H1 (cell line): ENCODE measurements around the gene NEU4. TPM values are rescaled to one million over a fixed set of nuclear protein-coding genes. Genes with fewer than 3 reads are reported as not detected.

Experiments
- CTCF ChIA-PET: fragments of 300-600 bp; sonication (Branson Sonifier 250); formaldehyde crosslinking; loops from one replicate; lab custom pipeline; 2021; ENCODE audit not compliant: partially characterized antibody; lab: Charles Lee
- POLR2A ChIA-PET: fragments of 300-600 bp; sonication (Branson Sonifier 250); formaldehyde crosslinking; loops from one replicate; lab custom pipeline; 2021; ENCODE audit warnings: inconsistent platforms; ENCODE audit not compliant: partially characterized antibody; lab: Charles Lee
- DNase-seq, 2 experiments: peaks; one replicate each; pipeline versions ENCODE4 v3.0.0 to v3.0.0-alpha.2; 2010 to 2022; ENCODE audit warnings: low spot score in 2 of 2, low read depth in 1 of 2, mixed read lengths in 1 of 2
- FAIRE-seq: peaks from 2 replicates; lab custom pipeline; 2011; peaks lifted over from hg19 to GRCh38; lab: Jason Lieb, UNC
- H2AFZ ChIP-seq: 2 replicates; pipeline ENCODE4 v1.8.1; 2012; ENCODE audit warnings: low read length, inconsistent platforms
- H2AK5ac ChIP-seq: 2 replicates; pipeline ENCODE4 v1.6.1; 2013; ENCODE audit warnings: low read depth, low read length
- H2BK120ac ChIP-seq: replicated peaks from 2 replicates; pipeline ENCODE3; 2013; ENCODE audit warnings: low read depth, low read length, inconsistent platforms
- H2BK12ac ChIP-seq: 2 replicates; pipeline ENCODE4 v1.6.1; 2013; ENCODE audit warnings: low read depth, low read length
- H2BK15ac ChIP-seq: 2 replicates; pipeline ENCODE4 v1.6.1; 2013; ENCODE audit warnings: low read length
- H2BK20ac ChIP-seq: 2 replicates; pipeline ENCODE4 v1.6.1; 2013; ENCODE audit warnings: low read length
- H2BK5ac ChIP-seq: 2 replicates; pipeline ENCODE4 v1.6.1; 2013; ENCODE audit warnings: low read depth, low read length
- H3K14ac ChIP-seq: 2 replicates; pipeline ENCODE4 v1.6.1; 2013; ENCODE audit warnings: inconsistent platforms; ENCODE audit not compliant: insufficient read length
- H3K18ac ChIP-seq: 2 replicates; pipeline ENCODE4 v1.6.1; 2013; ENCODE audit warnings: low read length; ENCODE audit errors: extremely low read depth
- H3K23ac ChIP-seq: 2 replicates; pipeline ENCODE4 v1.6.1; 2013; ENCODE audit warnings: inconsistent platforms; ENCODE audit not compliant: insufficient read length
- H3K23me2 ChIP-seq: 2 replicates; pipeline ENCODE4 v1.6.1; 2013; ENCODE audit warnings: low read depth, low read length
- H3K27ac ChIP-seq: 2 replicates; pipeline ENCODE4 v1.6.1; 2011; ENCODE audit warnings: low read depth, low read length, inconsistent platforms
- H3K27me3 ChIP-seq, 4 experiments: replicated peaks in 1 of 4; 1 replicate in 1 of 4; 2 replicates in 3 of 4; pipeline versions ENCODE4 v1.6.1 to v1.8.1; 2011 to 2013; ENCODE audit warnings: low read length in 3 of 4, mild to moderate bottlenecking in 3 of 4, inconsistent platforms in 2 of 4, mixed read lengths in 2 of 4, moderate library complexity in 1 of 4; ENCODE audit not compliant: control insufficient read depth in 3 of 4, insufficient read depth in 3 of 4; ENCODE audit errors: extremely low read depth in 1 of 4
- H3K36me3 ChIP-seq, 4 experiments: 2 replicates each; pipeline versions ENCODE4 v1.6.1 to v1.8.1; 2011 to 2013; ENCODE audit warnings: mild to moderate bottlenecking in 4 of 4, low read length in 3 of 4, moderate library complexity in 2 of 4, control low read depth in 1 of 4, inconsistent platforms in 1 of 4; ENCODE audit not compliant: insufficient read depth in 4 of 4, control insufficient read depth in 2 of 4
- H3K4ac ChIP-seq: replicated peaks from 2 replicates; pipeline ENCODE3; 2013; ENCODE audit warnings: low read length, low read depth, mixed read lengths, inconsistent platforms; ENCODE audit not compliant: insufficient read length
- H3K4me1 ChIP-seq, 4 experiments: replicated peaks in 1 of 4; 1 replicate in 1 of 4; 2 replicates in 3 of 4; pipeline versions ENCODE4 v1.6.1 to v1.8.1; 2011 to 2013; ENCODE audit warnings: low read length in 3 of 4, inconsistent platforms in 2 of 4, mixed read lengths in 1 of 4; ENCODE audit not compliant: insufficient read depth in 4 of 4, control insufficient read depth in 3 of 4
- H3K4me2 ChIP-seq, 2 experiments: 2 replicates each; pipeline versions ENCODE4 v1.6.1 to v1.8.1; 2011 to 2013; ENCODE audit warnings: low read depth in 2 of 2, low read length in 2 of 2, control low read depth in 1 of 2, inconsistent platforms in 1 of 2, mild to moderate bottlenecking in 1 of 2; ENCODE audit not compliant: insufficient read depth in 1 of 2
- H3K4me3 ChIP-seq, 4 experiments: fragments of 200-600, 300-600 bp in 1 of 4; sonication (generic), shearing (Covaris generic), sonication (Bioruptor Twin) in 1 of 4; 2 replicates each; pipeline versions ENCODE4 v1.5.1 to v1.8.1; 2011 to 2016; ENCODE audit warnings: low read length in 4 of 4, low read depth in 3 of 4, control low read depth in 2 of 4, inconsistent platforms in 2 of 4, mild to moderate bottlenecking in 2 of 4, mixed read lengths in 1 of 4, moderate library complexity in 1 of 4; ENCODE audit not compliant: insufficient read depth in 2 of 4; ENCODE audit errors: extremely low read depth in 1 of 4
- H3K56ac ChIP-seq: replicated peaks from 2 replicates; pipeline ENCODE3; 2013; ENCODE audit warnings: low read depth, mild to moderate bottlenecking, mixed read lengths, low read length, inconsistent platforms; ENCODE audit not compliant: insufficient read length
- H3K79me1 ChIP-seq: 2 replicates; pipeline ENCODE4 v1.6.1; 2013; ENCODE audit warnings: low read depth, low read length, control low read depth
- H3K79me2 ChIP-seq, 2 experiments: 2 replicates each; pipeline versions ENCODE4 v1.6.1 to v1.8.1; 2012 to 2013; ENCODE audit warnings: low read length in 2 of 2, mild to moderate bottlenecking in 2 of 2, inconsistent platforms in 1 of 2; ENCODE audit not compliant: insufficient read depth in 2 of 2, control insufficient read depth in 1 of 2
- H3K9ac ChIP-seq, 4 experiments: replicated peaks in 1 of 4; 1 replicate in 1 of 4; 2 replicates in 3 of 4; pipeline versions ENCODE4 v1.6.1 to v1.8.1; 2011 to 2013; ENCODE audit warnings: low read depth in 3 of 4, low read length in 3 of 4, control low read depth in 2 of 4, mild to moderate bottlenecking in 2 of 4, moderate library complexity in 2 of 4, inconsistent platforms in 1 of 4; ENCODE audit errors: extremely low read depth in 1 of 4
- H3K9me3 ChIP-seq, 2 experiments: 2 replicates each; pipeline versions ENCODE4 v1.6.1 to v1.8.1; 2012 to 2013; ENCODE audit warnings: mild to moderate bottlenecking in 2 of 2, moderate library complexity in 2 of 2, control low read depth in 1 of 2, inconsistent platforms in 1 of 2, low read depth in 1 of 2, low read length in 1 of 2, mixed read lengths in 1 of 2; ENCODE audit not compliant: insufficient read depth in 2 of 2
- H4K20me1 ChIP-seq, 2 experiments: replicated peaks in 1 of 2; 2 replicates each; pipeline versions ENCODE3 to v1.8.1; 2011 to 2013; ENCODE audit warnings: inconsistent platforms in 2 of 2, low read length in 2 of 2, mild to moderate bottlenecking in 1 of 2; ENCODE audit not compliant: insufficient read depth in 2 of 2, control insufficient read depth in 1 of 2
- H4K5ac ChIP-seq: 2 replicates; pipeline ENCODE4 v1.6.1; 2013; ENCODE audit warnings: low read length, low read depth, mixed read lengths, inconsistent platforms; ENCODE audit not compliant: insufficient read length
- H4K8ac ChIP-seq: 2 replicates; pipeline ENCODE4 v1.8.0; 2013; ENCODE audit warnings: mild to moderate bottlenecking, moderate library complexity, low read length, inconsistent platforms; ENCODE audit not compliant: insufficient read depth; ENCODE audit errors: extremely low read depth
- H4K91ac ChIP-seq: replicated peaks from 2 replicates; pipeline ENCODE3; 2013; ENCODE audit warnings: low read length, mixed read lengths, inconsistent platforms; ENCODE audit not compliant: insufficient read length
- JUN ChIP-seq: IDR thresholded peaks from 2 replicates; pipeline ENCODE4 v1.6.1; 2011; ENCODE audit warnings: low read depth, mild to moderate bottlenecking, improper control_type of control experiment, low read length
- JUND ChIP-seq: IDR thresholded peaks from 2 replicates; pipeline ENCODE4 v1.6.1; 2011; ENCODE audit warnings: mild to moderate bottlenecking, improper control_type of control experiment, low read length
- RNF2 ChIP-seq: fragments of 200-900, 300-1000 bp; sonication (generic); IDR thresholded peaks from 2 replicates; pipeline ENCODE4 v1.7.1; 2016; ENCODE audit warnings: borderline replicate concordance, low read depth, mild to moderate bottlenecking, antibody characterized with exemption, low read length; ENCODE audit not compliant: poor library complexity, severe bottlenecking; ENCODE audit errors: missing control alignments
- SAP30 ChIP-seq: fragments of 300-600 bp; sonication (generic); IDR thresholded peaks from 2 replicates; pipeline ENCODE4 v1.7.1; 2012; ENCODE audit warnings: low read length, moderate library complexity, mild to moderate bottlenecking, inconsistent platforms; ENCODE audit not compliant: insufficient read depth, insufficient replicate concordance
- SIN3A ChIP-seq, 2 experiments: IDR thresholded peaks in 1 of 2; conservative IDR thresholded peaks in 1 of 2; 2 replicates each; pipeline ENCODE4 v1.6.1; 2011 to 2012; ENCODE audit warnings: low read length in 2 of 2, improper control_type of control experiment in 1 of 2, low read depth in 1 of 2, mild to moderate bottlenecking in 1 of 2
- SP4 ChIP-seq: IDR thresholded peaks from 2 replicates; pipeline ENCODE4 v1.6.1; 2012; ENCODE audit warnings: low read length, inconsistent platforms
- TAF1 ChIP-seq: IDR thresholded peaks from 2 replicates; pipeline ENCODE4 v1.6.1; 2011; ENCODE audit warnings: mild to moderate bottlenecking, low read depth, low read length
- WGBS, 2 experiments: shearing (Covaris generic) in 1 of 2; methylation state at CpG; one replicate each; pipeline versions ENCODE4 v1.1.6 to v1.1.7; 2013 to 2015; ENCODE audit warnings: low lambda C conversion rate in 2 of 2, mixed read lengths in 2 of 2, inconsistent platforms in 1 of 2, low coverage in 1 of 2, missing lambda C conversion rate in 1 of 2; ENCODE audit not compliant: insufficient replicate concordance in 2 of 2, insufficient coverage in 1 of 2, insufficient read length in 1 of 2; ENCODE audit errors: extremely low coverage in 1 of 2, missing lambda C conversion rate in 1 of 2; 5-methylcytosine and 5-hydroxymethylcytosine counted together
- polyA plus RNA-seq, 7 experiments: library from polyadenylated mRNA; depleted of rRNA in 3 of 7; stranded (reverse) in 5 of 7; unstranded in 2 of 7; fragments of >200 nt in 5 of 7; fragments of 200-250 nt in 2 of 7; gene quantifications; 1 replicate in 5 of 7; 2 replicates in 1 of 7; 4 replicates in 1 of 7; pipeline versions ENCODE4 v1.2.1 to v1.2.3, GENCODE V29; 2011 to 2013; ENCODE audit warnings: missing spikeins in 2 of 7, mixed read lengths in 2 of 7
- total RNA-seq: library from RNA; stranded (reverse); fragmentation: NEBNext Ultra II Directional; extraction: Animal tissue kit (Norgen Biotek cat#: 25700); gene quantifications from 2 replicates; pipeline ENCODE4 v1.2.1, GENCODE V29; 2021

NEU4 gene
- total and polyA plus RNA-seq, 2 of the 8 experiments (the other 6 are each of a cell fraction or from before 2014, with no cell fraction given), result 0.32 to 0.50 TPM

GRCh38 chr2:241811952-241812729 is 3.1 kb downstream of the NEU4 start:
- Histone ChIP-seq H4K5ac (no peak overlapping the region), H3K14ac (no peak overlapping the region), H3K18ac (no peak overlapping the region), H3K4me3 (no peak overlapping the region), H2AK5ac (no peak overlapping the region), H2BK120ac (no peak overlapping the region)
- TF ChIP-seq SAP30, result no peak
- no peak for TF ChIP-seq SP4
- no peak for TF ChIP-seq SIN3A (conservative IDR thresholded peaks at IDR 0.05 in 1 of 2, IDR thresholded peaks at IDR 0.05 in 1 of 2; ENCODE audit: low read depth in 1 of 2, low read length in 2 of 2)
- TF ChIP-seq JUND, result no peak
- TF ChIP-seq RNF2, result no peak
- TF ChIP-seq TAF1, result no peak
- TF ChIP-seq JUN, result no peak
- TF ChIP-seq, all 59 proteins: peak for 0
- Histone ChIP-seq H3K4me2 (no peak overlapping the region), H3K4me1 (peaks cover 0 to 9% (median 4%) of the 10 kb centered on the region in 4 experiments; a peak in 5 of 7 replicates), H4K8ac (no peak overlapping the region; the same call in 1 of the 2 replicates), H3K79me2 (no peaks in the 10 kb centered on the region), H2BK20ac (no peak overlapping the region), H3K23me2 (no peaks in the 10 kb centered on the region), H2BK12ac (no peak overlapping the region), H4K20me1 (no peaks in the 10 kb centered on the region), H3K9me3 (no peaks in the 10 kb centered on the region), H2AFZ (no peak overlapping the region), H2BK15ac (no peak overlapping the region), H3K36me3 (no peaks in the 10 kb centered on the region), H3K56ac (no peak overlapping the region), H2BK5ac (no peak overlapping the region), H3K79me1 (no peaks in the 10 kb centered on the region), H3K4ac (no peak overlapping the region), H3K27me3 (no peaks in the 10 kb centered on the region; a peak in 3 of 7 replicates), H3K23ac (no peak overlapping the region), H4K91ac (peak overlapping the region; percentile 54), H3K27ac (no peak overlapping the region), H3K9ac (no peak overlapping the region)
- FAIRE-seq, result no peak
- ChIA-PET POLR2A (interaction anchor here (1.2 to 3.0 kb wide), 2 partner anchors 7 to 110 kb away, joined by 3 to 11 read pairs; partner anchors contain the start of gene ING5), CTCF (interaction anchor here (0.6 to 1.8 kb wide), 4 partner anchors 15 to 66 kb away, joined by 3 to 6 read pairs (median 3); no protein-coding TSS in a partner anchor)
- no peak for DNase-seq
- 83% methylated on average over 15 of the region's 20 CpGs; no CpG with 5 or more reads in 1 of the 2 experiments for WGBS, 2 experiments
